Smooth muscle cell of the brain vasculature (primary cell): ENCODE results near the gene CHAF1B.
A peak's percentile ranks its signal among the peaks of the same experiment; 100 is the strongest.
"Not testable (repeated sequence)": the region's sequence is repeated elsewhere in the genome, so short reads cannot be mapped to it uniquely, and the experiment has no call there.

Experiments
- DNase-seq: peaks from one replicate; pipeline ENCODE4 v3.0.0-alpha.2; 2012; ENCODE audit warnings: low read depth, low spot score

The CHAF1B gene

GRCh38 chr21:36388835-36389234 lies 3.6 kb downstream of the CHAF1B start:
- no peak for DNase-seq

GRCh38 chr21:36391649-36392048 lies 6.5 kb downstream of the CHAF1B start:
- not testable (repeated sequence) for DNase-seq

- DNase-seq = no peak
Measured at GRCh38 chr21:36395353-36396111, 10.3 kb downstream of the CHAF1B start.

- no peak for DNase-seq
Measured at GRCh38 chr21:36396325-36396724, 11.1 kb downstream of the CHAF1B start.

GRCh38 chr21:36396971-36397370 lies 11.8 kb downstream of the CHAF1B start:
- no peak for DNase-seq

GRCh38 chr21:36397606-36398005 lies 12.4 kb downstream of the CHAF1B start:
- DNase-seq = no peak

- DNase-seq = not testable (repeated sequence)
Measured at GRCh38 chr21:36399736-36400135, 14.5 kb downstream of the CHAF1B start.

GRCh38 chr21:36400719-36401118 lies 15.5 kb downstream of the CHAF1B start:
- DNase-seq = no peak

GRCh38 chr21:36402339-36402738 lies 17.1 kb downstream of the CHAF1B start:
- DNase-seq = no peak

GRCh38 chr21:36403713-36404112 lies 18.5 kb downstream of the CHAF1B start:
- no peak for DNase-seq

GRCh38 chr21:36408568-36408967 lies 23.4 kb downstream of the CHAF1B start:
- DNase-seq = no peak

GRCh38 chr21:36411301-36411700 lies 26.1 kb downstream of the CHAF1B start:
- no peak for DNase-seq

- no peak for DNase-seq
Measured at GRCh38 chr21:36412916-36413315, 27.7 kb downstream of the CHAF1B start.

GRCh38 chr21:36415375-36415774 lies 30.2 kb downstream of the CHAF1B start:
- no peak for DNase-seq

- no peak for DNase-seq
Measured at GRCh38 chr21:36419241-36419640, 34.0 kb downstream of the CHAF1B start.

GRCh38 chr21:36419996-36420395 lies 34.8 kb downstream of the CHAF1B start:
- DNase-seq = peak; percentile 76

- no peak for DNase-seq
Measured at GRCh38 chr21:36420571-36421339, 35.6 kb downstream of the CHAF1B start.

- DNase-seq = no peak
Measured at GRCh38 chr21:36422279-36423098, 37.3 kb downstream of the CHAF1B start.

GRCh38 chr21:36423771-36424433 lies 38.7 kb downstream of the CHAF1B start:
- DNase-seq = no peak

- DNase-seq = no peak
Measured at GRCh38 chr21:36424592-36424991, 39.4 kb downstream of the CHAF1B start.

GRCh38 chr21:36425286-36425685 lies 40.1 kb downstream of the CHAF1B start:
- no peak for DNase-seq

GRCh38 chr21:36427502-36427901 lies 42.3 kb downstream of the CHAF1B start:
- DNase-seq = no peak
